HepG2 (cell line): ENCODE data around the gene ACOXL. TPM values are rescaled to one million over a fixed set of nuclear protein-coding genes. Genes with fewer than 3 reads are reported as not detected.

ENCODE experiments used
- FOSL2 ChIP-seq: sonication (generic); formaldehyde crosslinking; IDR thresholded peaks from 2 replicates; pipeline ENCODE4 v1.4.0; 2020; ENCODE audit warnings: missing genetic modification reagents
- GATAD1 ChIP-seq: IDR thresholded peaks from 2 replicates; pipeline ENCODE4 v1.6.1; 2016; ENCODE audit warnings: missing genetic modification reagents, missing compliant biosample characterization
- KLF15 ChIP-seq: sonication (generic); formaldehyde crosslinking; IDR thresholded peaks from 2 replicates; pipeline ENCODE4 v1.8.1; 2023; ENCODE audit warnings: borderline replicate concordance, mild to moderate bottlenecking, inconsistent platforms, missing genetic modification reagents, mixed read lengths
- NFKB2 ChIP-seq: sonication (generic); formaldehyde crosslinking; IDR thresholded peaks from 2 replicates; pipeline ENCODE4 v1.4.0; 2020; ENCODE audit warnings: missing genetic modification reagents, borderline replicate concordance
- SRSF4 ChIP-seq: fragments of 200-400 bp; formaldehyde crosslinking; IDR thresholded peaks from one replicate; pipeline ENCODE4 v1.6.1; 2018; ENCODE audit warnings: mild to moderate bottlenecking, low read depth, low read length, moderate library complexity; ENCODE audit not compliant: poor library complexity, severe bottlenecking
- TP53 ChIP-seq: sonication (generic); formaldehyde crosslinking; conservative IDR thresholded peaks from 2 replicates; pipeline ENCODE4 v1.4.0; 2020; ENCODE audit warnings: missing genetic modification reagents
- ZKSCAN5 ChIP-seq: sonication (generic); formaldehyde crosslinking; IDR thresholded peaks from 2 replicates; pipeline ENCODE4 v1.5.1; 2020; ENCODE audit warnings: mild to moderate bottlenecking, missing genetic modification reagents
- ZNF142 ChIP-seq: sonication (generic); formaldehyde crosslinking; IDR thresholded peaks from 2 replicates; pipeline ENCODE4 v1.4.0; 2020; ENCODE audit warnings: missing genetic modification reagents
- ZNF280B ChIP-seq: sonication (generic); formaldehyde crosslinking; IDR thresholded peaks from 2 replicates; pipeline ENCODE4 v1.5.0; 2020; ENCODE audit warnings: missing genetic modification reagents, mild to moderate bottlenecking, borderline replicate concordance
- ZNF432 ChIP-seq: sonication (generic); formaldehyde crosslinking; IDR thresholded peaks from 2 replicates; pipeline ENCODE4 v1.5.0; 2020; ENCODE audit warnings: missing genetic modification reagents, mild to moderate bottlenecking, borderline replicate concordance
- ZNF550 ChIP-seq: sonication (generic); formaldehyde crosslinking; IDR thresholded peaks from 2 replicates; pipeline ENCODE4 v1.4.0; 2020; ENCODE audit warnings: mild to moderate bottlenecking, missing genetic modification reagents, borderline replicate concordance
- ZNF652 ChIP-seq: IDR thresholded peaks from 2 replicates; pipeline ENCODE4 v1.6.1; 2016; ENCODE audit warnings: low read depth, borderline replicate concordance
- ZNF703 ChIP-seq: sonication (generic); formaldehyde crosslinking; IDR thresholded peaks from 2 replicates; pipeline ENCODE4 v1.5.1; 2020; ENCODE audit warnings: missing genetic modification reagents, mild to moderate bottlenecking, moderate library complexity, borderline replicate concordance
- polyA plus RNA-seq, 8 experiments: library from polyadenylated mRNA; depleted of rRNA in 3 of 8; stranded (reverse) in 7 of 8; unstranded in 1 of 8; fragments of >200 nt; fragmentation: Illumina TruSeq in 4 of 8; extraction: Trizol in 4 of 8; gene quantifications; 2 replicates each; pipeline versions ENCODE4 v1.2.1 to v1.2.3, GENCODE V29; 2011 to 2016; ENCODE audit warnings: low read depth in 4 of 8, missing spikeins in 1 of 8, mixed read lengths in 1 of 8; ENCODE audit not compliant: insufficient read depth in 1 of 8
- total RNA-seq, 5 experiments: library from RNA; depleted of rRNA; stranded (reverse); fragments of >200 nt; fragmentation: Illumina TruSeq; extraction: Trizol; gene quantifications; 2 replicates each; pipeline ENCODE4 v1.2.3, GENCODE V29; 2016; ENCODE audit warnings: low read depth in 1 of 5
- TF ChIP-seq, protein P1 (sequence below): IDR thresholded peaks from 2 replicates; pipeline ENCODE4 v1.6.1; 2016; ENCODE audit warnings: low read depth
- TF ChIP-seq, protein P2 (sequence below): sonication (generic); formaldehyde crosslinking; IDR thresholded peaks from 2 replicates; pipeline ENCODE4 v1.4.0; 2020; ENCODE audit warnings: missing genetic modification reagents, borderline replicate concordance
- TF ChIP-seq, protein P3 (sequence below): sonication (generic); formaldehyde crosslinking; IDR thresholded peaks from 2 replicates; pipeline ENCODE4 v1.4.0; 2020; ENCODE audit warnings: low read depth, mild to moderate bottlenecking, missing genetic modification reagents

Gene ACOXL
- total and polyA plus RNA-seq, 2 of the 13 experiments (the other 11 are each of a cell fraction or from before 2014, with no cell fraction given) = not detected

- TF ChIP-seq KLF15 (no peak), ZNF550 (no peak), ZNF703 (peak; percentile 79; the same call in 1 of the 2 replicates), GATAD1 (peak; percentile 20; the same call in 1 of the 2 replicates), ZKSCAN5 (no peak), ZNF280B (CRISPR knock-in tag) (no peak), ZNF432 (no peak), NFKB2 (CRISPR knock-in tag) (no peak), ZNF652 (CRISPR knock-in tag) (no peak), FOSL2 (peak; percentile 65), TP53 (no peak), ZNF142 (CRISPR knock-in tag) (no peak), SRSF4 (no peak)
- TF ChIP-seq, protein P1, sequence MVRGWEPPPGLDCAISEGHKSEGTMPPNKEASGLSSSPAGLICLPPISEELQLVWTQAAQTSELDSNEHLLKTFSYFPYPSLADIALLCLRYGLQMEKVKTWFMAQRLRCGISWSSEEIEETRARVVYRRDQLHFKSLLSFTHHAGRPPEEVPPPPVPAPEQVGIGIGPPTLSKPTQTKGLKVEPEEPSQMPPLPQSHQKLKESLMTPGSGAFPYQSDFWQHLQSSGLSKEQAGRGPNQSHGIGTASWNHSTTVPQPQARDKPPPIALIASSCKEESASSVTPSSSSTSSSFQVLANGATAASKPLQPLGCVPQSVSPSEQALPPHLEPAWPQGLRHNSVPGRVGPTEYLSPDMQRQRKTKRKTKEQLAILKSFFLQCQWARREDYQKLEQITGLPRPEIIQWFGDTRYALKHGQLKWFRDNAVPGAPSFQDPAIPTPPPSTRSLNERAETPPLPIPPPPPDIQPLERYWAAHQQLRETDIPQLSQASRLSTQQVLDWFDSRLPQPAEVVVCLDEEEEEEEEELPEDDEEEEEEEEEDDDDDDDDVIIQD (CRISPR knock-in tag) = no peak
- TF ChIP-seq, protein P2, sequence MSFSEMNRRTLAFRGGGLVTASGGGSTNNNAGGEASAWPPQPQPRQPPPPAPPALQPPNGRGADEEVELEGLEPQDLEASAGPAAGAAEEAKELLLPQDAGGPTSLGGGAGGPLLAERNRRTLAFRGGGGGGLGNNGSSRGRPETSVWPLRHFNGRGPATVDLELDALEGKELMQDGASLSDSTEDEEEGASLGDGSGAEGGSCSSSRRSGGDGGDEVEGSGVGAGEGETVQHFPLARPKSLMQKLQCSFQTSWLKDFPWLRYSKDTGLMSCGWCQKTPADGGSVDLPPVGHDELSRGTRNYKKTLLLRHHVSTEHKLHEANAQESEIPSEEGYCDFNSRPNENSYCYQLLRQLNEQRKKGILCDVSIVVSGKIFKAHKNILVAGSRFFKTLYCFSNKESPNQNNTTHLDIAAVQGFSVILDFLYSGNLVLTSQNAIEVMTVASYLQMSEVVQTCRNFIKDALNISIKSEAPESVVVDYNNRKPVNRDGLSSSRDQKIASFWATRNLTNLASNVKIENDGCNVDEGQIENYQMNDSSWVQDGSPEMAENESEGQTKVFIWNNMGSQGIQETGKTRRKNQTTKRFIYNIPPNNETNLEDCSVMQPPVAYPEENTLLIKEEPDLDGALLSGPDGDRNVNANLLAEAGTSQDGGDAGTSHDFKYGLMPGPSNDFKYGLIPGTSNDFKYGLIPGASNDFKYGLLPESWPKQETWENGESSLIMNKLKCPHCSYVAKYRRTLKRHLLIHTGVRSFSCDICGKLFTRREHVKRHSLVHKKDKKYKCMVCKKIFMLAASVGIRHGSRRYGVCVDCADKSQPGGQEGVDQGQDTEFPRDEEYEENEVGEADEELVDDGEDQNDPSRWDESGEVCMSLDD (CRISPR knock-in tag) = no peak
- TF ChIP-seq, protein P3, sequence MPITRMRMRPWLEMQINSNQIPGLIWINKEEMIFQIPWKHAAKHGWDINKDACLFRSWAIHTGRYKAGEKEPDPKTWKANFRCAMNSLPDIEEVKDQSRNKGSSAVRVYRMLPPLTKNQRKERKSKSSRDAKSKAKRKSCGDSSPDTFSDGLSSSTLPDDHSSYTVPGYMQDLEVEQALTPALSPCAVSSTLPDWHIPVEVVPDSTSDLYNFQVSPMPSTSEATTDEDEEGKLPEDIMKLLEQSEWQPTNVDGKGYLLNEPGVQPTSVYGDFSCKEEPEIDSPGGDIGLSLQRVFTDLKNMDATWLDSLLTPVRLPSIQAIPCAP (CRISPR knock-in tag) = no peak
Measured at GRCh38 chr2:110768591-110768990, 36.2 kb downstream of the ACOXL start (continued).
